GM19467 (cell line): ENCODE data around the gene SYNPR.
"Not testable (repeated sequence)": the region's sequence is repeated elsewhere in the genome, so short reads cannot be mapped to it uniquely, and the experiment has no call there.

Source experiments
- ATAC-seq: cut with Tn5 transposase; IDR thresholded peaks from one replicate; pipeline ENCODE4 v1.9.1; 2021; ENCODE audit warnings: mild to moderate bottlenecking, moderate library complexity; ENCODE audit not compliant: unreplicated experiment

SYNPR gene

DNA sequence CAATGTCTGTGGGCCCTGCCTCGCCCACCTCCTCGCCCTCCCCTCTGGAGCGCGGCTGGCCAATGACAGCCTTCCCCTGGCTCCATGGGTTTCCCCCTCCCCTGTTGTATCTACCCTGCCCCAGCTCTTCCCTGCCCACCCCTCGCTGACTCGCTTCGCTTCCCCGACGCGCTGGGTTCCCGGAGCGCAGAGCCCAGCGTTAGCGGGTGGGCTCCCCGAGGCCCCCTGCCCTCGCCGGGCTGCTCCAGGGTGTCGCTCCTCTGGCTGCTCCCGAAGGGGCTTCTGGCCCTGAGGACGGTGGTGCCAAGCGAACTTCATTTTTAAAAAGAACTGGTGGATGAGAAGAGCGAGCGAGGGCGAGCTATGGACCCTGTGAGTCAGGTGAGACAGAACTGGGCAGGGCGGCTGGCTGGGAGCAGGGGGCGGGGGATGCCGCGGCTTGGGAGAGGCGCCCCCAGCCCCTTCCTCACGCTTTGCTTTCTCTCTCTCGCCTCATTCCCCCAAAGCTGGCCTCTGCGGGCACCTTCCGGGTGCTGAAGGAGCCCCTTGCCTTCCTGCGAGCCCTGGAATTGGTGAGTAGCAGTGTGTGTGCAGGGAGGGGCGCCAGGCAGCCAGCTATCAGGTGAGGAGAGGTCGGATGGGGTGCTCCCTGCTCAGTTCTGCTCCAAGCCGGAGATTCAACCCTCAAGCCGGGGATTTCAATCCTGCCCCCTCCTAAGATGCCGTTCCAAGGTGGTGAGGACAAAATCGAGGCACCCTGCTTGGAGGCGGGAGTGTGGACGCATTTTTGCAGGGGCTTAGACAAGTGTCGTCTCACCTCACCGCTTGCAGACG is at the start of gene SYNPR:
TSS of gene SYNPR (plus strand) at position 138 of the 834 bp plus-strand sequence.
- ATAC-seq: no peak

DNA sequence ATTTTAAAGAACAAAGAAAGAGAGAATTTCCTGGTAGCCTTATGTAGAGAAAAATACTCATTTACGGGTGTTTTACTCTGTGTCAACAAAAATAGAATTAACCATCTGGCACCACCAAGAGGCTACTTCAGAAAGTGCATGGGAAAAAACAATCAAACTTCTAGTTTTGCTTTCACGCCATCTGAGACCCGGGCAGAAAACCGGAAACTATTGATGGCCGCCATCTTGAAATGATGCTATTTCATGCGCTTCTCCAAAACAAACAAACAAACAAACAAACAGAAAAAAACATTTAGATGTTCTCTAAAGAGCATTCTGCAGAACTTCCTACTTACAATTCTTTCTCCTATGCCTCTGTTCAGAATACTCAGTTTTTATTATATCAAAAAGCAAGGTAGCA is 49.4 kb upstream of the SYNPR start:
- ATAC-seq: peak; percentile 85

DNA sequence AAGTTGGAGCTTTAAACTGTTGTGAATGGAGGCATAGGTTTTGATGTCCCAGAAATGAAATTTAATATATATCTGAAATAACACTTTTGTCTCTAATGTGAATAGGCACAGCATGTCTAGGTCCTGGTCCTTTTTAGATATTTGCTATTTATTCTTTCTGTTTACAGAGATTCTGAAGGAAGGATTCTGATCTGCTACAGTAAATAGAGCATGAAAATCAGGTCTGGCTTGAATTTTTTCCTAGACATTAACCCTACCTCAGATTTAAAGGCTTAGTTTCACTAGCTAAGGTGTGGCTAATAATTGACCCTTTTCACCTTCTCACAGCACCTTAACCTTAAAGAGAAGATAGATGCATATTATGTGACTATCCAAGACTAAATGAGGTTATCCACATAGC is 48.0 kb upstream of the SYNPR start:
- ATAC-seq: no peak

DNA sequence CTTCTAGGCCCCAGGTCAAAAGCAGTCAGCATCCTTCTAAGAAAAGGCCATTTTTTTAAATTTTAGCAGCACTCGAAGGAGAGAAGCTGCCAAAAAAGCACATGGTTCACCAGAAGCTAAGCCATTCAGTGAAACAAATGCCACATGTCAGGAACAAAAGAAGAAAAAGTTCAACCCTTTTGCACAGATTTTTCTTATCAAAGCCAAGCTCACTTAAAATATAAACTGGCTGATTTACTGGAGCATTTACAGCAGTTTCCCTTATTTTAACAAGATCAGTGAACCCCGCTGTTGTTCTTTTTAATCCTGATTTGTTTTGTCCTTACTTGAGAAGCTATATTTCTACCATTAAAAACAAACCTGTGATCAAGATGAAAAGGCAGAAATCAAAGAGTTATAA is 46.5 kb upstream of the SYNPR start:
- ATAC-seq: no peak

DNA sequence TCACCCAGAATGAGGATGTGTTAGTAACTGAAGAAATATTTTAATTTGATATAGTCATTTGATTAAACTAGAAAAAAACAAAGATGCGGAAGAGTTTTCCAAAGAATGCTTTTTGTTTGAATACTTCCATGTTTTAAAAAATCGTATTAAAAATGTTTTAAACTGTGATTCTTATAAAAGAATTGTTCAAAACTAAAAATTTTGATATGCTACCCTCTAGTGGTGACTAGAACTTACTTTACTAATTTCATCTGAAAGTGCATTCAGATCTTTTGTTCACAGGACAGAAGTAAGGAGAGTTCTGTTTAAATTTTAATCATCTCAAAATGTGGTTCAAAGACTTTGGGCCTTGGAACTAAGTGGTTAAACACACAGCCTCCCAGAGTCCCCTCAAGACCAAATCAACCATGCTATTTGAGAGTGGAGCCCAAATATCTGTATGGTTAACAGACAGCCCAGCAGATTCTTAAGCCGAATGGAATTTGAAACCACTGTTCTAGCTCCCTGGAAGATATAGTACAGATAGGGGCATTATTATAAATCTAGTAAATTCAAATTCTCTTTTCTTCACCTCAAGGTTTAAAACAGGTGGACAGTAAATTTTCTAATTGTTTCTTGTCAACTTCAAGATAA is 45.2 kb upstream of the SYNPR start:
- no peak for ATAC-seq

DNA sequence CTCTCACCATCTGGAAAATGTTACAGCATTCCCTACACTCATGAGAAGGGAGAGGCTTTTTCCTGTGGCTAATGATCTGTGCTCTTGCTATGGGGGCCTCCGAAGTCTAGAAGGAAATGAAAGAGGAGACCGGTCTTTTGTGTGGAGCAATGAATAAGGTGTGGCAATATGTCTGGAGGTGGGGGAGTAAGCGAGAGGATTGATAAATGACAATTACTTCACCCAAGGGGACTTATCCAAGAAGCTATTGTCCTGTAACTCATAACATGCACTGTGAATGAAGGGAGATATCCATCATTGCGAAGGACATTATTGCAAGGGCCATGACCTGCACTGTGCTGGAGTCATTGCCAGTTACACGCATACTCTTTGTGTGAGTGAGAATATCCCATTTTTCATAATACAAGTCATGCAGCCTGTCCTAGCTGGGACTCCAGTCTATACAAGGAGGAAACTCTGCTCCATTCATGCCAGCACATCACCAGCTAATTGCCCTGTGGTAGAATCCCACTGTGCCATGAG is 37.7 kb upstream of the SYNPR start:
- no peak for ATAC-seq

DNA sequence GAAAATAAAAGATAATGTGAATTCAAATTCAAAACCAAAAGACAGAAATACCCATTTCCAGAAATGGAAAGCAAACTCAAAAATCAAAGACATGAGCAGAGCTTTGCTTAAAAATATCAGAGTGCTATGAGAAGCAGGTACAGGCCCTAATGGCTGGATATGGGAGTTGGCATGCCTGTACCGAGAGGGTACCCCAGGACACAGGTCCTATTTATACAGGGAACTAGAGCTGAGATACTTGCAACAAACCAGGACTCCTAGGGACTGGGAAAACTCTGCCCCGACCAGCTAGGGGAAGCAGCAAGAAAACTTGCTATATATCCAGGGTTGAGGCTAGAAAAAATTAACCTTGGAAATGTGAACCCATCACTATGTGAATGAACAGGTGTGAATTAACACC is 36.0 kb upstream of the SYNPR start:
- no peak for ATAC-seq

DNA sequence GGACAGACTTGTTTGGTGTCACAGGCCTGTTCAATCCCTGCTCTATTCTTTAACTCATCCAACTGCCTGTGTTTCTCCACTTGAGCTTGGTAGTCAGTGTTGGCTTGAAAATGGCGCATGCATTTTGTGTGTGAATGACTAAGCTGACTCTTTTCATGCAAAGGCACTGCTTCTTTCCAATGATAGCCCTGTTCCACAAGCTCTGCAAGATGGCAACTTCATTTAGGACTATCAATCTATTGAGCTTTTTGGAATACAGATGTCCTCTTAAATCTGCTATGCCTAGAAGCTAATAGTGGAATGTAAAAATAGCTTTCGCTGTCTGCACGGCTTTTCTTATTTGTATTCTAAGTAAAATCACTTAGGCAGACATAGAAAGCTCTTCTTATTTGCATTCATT is 33.6 kb upstream of the SYNPR start:
- ATAC-seq: no peak

DNA sequence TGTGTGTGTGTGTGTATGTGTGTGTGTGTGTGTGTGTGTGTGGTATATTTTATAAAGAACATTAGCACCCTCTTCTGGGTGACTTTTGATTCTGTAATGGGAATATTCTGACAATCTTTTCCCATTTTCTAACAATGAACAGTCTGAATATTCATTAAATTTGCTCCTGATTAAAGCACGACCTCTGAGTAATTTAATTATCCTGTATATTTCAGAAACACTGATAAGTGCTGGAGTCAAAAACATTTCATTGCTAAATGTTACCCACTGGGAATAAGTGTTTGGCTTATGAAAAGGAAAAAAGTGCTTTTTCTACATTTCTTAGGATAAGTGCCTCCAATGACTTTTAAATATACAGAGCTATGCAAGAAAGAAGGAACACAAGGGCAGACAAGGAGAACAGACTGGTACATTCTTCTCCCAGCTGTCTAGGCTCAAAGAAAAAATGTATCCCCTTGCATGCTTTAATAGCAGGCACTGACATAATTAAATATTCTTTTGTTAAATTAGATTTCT is 32.3 kb upstream of the SYNPR start:
- ATAC-seq: no peak

DNA sequence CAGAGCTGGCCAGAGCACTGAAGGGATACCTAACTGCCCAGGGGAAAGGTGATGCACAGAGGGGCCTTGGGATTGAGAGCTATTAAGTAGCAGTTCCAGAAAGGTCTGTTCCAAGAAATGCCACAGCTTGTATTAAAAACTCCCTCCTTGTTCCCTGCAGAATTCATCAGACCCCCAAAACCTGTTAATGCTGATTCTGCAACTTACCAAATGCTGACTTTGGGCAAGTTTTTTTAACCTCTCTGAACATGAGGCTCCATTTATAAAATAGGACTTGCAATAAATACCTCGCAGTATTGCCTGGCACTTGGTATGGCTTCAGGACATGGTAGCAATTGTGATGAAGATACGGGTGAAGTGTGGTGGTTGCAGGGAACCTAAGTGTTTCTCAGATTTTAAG is 30.1 kb upstream of the SYNPR start:
- ATAC-seq: no peak

DNA sequence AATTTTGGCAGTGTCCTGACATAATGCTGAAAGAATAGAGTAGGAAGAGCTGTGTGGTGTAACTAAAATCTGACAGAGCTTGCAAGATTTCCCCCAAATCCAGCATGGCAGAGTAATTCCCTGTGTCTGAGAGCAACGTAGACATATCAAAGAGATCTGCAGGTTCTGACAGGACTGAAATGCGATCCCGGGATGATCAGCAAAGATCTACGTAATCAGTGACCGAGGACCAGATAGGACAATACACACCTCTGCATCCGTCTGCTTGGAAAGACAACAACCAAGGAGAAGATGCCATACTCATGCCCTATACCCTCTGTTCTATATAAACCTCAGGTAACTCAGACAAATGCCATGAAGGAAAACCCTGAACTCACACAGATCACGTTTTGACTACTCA is 26.6 kb upstream of the SYNPR start:
- no peak for ATAC-seq

DNA sequence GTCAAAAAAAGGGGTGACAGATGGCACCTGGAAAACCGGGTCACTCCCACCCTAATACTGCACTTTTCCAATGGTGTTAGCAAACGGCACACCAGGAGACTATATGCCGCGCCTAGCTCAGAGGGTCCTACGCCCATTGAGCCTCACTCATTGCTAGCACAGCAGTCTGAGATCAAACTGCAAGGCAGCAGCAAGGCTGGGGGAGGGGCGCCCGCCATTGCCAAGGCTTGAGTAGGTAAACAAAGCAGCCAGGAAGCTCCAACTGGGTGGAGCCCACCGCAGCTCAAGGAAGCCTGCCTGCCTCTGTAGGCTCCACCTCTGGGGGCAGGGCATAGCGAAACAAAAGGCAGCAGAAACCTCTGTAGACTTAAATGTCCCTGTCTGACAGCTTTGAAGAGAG is 22.3 kb upstream of the SYNPR start:
- not testable (repeated sequence) for ATAC-seq

DNA sequence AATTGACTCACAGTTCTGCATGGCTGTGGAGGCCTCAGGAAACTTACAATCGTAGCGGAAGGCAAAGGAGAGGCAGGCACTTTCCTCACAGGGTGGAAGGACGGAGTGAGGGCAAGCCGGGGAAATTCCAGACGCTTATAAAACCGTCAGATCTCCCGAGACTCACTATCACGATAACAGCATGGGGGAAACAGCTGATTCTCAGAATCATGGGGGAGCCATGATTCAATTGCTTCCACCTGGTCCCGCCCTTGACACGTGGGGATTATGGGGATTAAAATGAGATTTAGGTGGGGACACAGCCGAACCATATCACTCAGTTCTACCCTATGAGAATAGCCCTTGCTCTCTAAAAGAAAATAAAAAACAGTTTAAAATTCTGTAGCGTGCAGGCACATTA is 13.4 kb upstream of the SYNPR start:
- ATAC-seq: no peak

DNA sequence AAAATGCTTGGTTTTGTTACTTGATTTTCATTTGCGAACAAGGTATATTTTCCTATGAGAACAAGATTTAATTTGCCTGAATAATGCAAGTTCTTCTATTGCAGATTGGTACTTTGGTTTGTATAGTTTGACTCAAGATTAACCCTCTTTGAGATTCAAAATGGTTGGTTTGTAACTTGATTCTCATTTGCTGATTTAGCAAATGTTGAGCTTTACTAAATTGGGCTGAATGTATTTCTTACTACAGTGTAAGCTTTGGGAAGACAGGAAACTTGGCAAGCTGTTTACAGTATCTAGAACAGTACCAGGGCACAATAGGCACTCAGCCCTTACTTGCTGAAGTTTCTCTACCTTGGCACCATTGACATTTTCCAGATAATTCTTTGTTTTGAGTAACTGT is 3.7 kb upstream of the SYNPR start:
- no peak for ATAC-seq

DNA sequence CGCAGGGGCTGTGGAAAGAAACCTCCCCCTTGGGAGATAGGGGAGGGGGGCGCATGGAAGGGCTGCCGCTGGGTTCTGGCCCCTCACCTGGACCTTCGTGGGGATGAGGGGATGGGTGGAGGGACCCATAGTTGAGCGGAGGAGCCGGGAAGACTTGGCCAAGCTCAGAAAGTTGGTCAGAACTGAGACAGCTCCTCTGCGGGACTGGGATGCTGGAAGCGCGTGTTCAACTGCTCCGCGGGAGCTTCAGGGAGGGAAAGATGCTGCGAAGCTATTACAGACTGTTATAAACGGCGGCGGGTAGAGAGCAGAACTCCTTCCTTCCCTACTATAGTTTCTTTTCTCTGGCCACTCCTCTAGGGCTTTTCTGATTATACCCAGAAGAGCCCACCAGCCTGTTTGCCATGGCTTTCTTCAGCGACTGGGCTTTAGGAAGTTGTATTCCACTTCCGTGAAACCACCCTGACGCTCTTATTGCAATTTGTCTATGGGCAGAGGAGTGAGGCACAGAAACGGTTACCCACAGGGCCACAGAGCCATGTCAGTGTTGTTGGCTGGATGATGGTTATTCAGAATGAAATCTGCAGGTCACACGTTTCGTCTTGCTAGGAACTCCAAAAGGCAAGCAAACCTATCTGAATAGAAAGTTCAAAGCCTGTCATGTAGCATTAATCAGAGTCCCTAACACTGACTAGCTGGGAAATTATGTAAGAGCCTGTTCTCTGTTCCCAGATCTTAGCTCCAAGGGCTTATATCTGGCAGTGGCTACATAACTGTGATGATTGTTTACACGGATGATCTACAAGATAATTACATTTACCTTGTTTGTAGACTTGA is 1.1 kb downstream of the SYNPR start:
- no peak for ATAC-seq

DNA sequence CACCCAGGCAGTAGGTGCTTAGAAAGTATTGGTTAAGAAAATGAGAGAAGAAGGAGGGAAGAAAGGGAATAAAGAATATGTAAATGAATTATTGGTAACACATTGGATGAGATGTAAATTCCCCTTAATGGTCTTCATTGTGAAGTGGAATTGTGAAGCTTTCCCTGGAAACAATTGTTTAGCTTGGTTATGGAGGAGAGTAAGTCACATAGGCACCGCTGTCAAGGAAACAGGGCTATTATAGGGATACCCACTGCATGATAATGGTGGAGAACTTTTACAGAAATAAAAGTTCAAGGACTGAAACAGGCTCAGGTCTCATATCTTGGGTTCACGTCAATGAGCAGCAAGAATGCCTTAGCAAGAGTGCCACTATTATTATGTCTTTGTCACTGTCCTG is 9.5 kb downstream of the SYNPR start:
- no peak for ATAC-seq

DNA sequence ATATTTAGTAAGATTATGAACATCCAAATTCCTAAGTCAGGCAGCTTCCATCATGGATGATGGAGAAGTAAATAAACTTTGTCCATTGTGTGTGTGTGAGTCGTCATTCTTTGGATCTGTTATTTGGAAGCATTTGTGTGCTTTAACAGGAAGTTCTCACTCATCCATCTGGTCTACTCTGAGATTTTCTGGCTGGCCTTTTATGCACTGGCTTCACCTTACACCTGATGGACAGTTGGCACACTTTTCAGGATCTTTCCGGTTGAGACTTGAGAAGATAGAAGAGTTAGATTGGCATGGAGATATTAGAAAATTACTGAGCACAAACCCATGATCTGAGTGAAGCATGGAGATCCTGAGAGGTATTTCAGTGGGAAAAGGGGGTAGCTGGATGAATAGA is 12.6 kb downstream of the SYNPR start:
- no peak for ATAC-seq

DNA sequence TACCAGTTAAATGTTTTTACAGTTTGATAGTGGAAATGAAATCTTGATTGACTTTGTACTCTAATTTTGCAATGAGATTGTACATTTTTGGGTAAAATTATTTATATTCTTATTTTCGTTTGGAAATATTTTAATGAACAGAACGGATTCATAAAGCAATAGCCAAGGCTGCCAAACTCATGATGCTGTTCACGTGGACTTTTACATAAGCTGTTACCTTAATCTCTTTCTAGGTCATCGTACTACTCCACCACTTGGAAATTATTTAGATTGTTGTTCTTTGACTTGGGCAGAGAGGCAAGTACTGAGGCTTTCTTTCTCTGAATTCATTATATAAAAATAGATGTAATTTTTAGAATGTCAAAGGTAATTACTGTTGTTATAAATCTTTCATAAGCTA is 16.2 kb downstream of the SYNPR start:
- ATAC-seq: no peak

DNA sequence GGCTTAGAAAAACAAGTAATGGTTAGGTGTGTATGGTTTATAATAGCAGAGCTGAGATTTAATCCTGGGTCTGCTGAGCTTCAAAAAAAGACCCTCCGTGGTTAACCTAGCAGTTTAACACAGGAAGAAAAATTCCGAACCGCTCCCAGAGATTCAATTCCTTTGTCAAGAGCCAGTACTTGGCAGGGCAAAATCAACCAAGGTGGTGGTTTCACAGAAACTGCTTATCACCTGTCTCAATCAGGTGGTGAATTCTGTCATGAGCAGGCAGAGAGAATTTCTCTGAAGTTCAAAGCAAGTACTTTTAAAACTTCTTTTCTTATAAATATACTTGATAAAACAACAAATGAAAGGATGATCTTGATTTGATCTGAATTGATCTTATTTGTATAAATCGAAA is 17.2 kb downstream of the SYNPR start:
- no peak for ATAC-seq

DNA sequence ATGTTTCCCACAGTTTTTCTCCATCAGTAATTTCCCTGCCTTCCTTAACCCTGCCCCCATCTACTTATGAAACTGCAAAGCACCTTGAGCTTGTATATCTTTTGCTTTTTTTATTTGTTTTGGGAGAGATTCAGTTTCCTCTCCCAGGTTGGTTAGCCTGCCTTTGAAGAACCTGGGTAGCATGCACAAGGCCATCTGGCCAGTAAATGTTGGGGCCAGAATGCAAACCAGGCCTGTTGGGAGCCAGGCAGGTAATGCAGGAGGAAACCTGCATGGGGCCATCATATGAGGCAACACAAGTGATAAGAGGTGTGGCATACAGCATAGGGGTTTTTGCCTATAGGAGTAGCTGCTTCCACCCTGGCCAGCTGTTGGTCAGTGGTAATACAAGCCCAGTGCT is 17.7 kb downstream of the SYNPR start:
- ATAC-seq: no peak

DNA sequence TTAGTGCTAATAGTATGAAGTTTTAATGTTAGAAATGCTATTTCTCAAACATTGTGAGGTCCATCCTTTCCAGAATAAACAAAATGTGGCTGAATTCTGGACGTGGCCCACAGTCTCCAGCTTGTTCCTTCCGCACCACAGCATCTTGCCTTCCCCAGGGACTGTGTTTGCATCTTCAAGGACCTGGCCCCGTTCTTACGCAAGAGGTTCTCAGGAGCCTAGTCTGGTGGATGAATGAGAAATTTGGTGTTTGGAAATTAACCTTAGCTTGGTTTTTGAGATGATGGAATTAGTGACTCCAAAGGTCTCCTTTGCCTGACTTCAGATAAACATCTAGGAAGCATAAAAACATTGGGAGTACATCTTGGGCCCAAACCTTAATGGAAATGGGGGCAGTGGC is 18.1 kb downstream of the SYNPR start:
- no peak for ATAC-seq
